SK-N-SH treated with all-trans-retinoic acid at 6 μM for 48 hours (cell line): ENCODE measurements around the gene ZBTB46.

Experiments used
- ATAC-seq: fragments of 200-7000 bp; cut with Tn5 transposase; 3 replicates; pipeline ENCODE4 v1.9.1; 2020; ENCODE audit warnings: mild to moderate bottlenecking, moderate library complexity
- ARNTL ChIP-seq: fragments of 450-650 bp; formaldehyde crosslinking; IDR thresholded peaks from 2 replicates; pipeline ENCODE4 v1.5.0; 2020; ENCODE audit warnings: low read depth, mild to moderate bottlenecking, moderate library complexity, borderline replicate concordance
- CREB5 ChIP-seq: fragments of 250-450 bp; sonication (Bioruptor Pico); IDR thresholded peaks from 2 replicates; pipeline ENCODE4 v1.5.1; 2020; ENCODE audit warnings: low read depth, mild to moderate bottlenecking, moderate library complexity
- CSDC2 ChIP-seq: fragments of 250-450 bp; sonication (Bioruptor Pico); IDR thresholded peaks from 2 replicates; pipeline ENCODE4 v1.5.0; 2020; ENCODE audit warnings: mild to moderate bottlenecking, moderate library complexity
- CSRNP3 ChIP-seq: fragments of 250-450 bp; sonication (Bioruptor Pico); IDR thresholded peaks from 2 replicates; pipeline ENCODE4 v1.5.1; 2021; ENCODE audit warnings: mild to moderate bottlenecking, moderate library complexity
- ESRRG ChIP-seq: fragments of 250-450 bp; sonication (Bioruptor Pico); IDR thresholded peaks from 2 replicates; pipeline ENCODE4 v1.6.1; 2021; ENCODE audit warnings: mild to moderate bottlenecking
- GLIS3 ChIP-seq: fragments of 250-450 bp; sonication (Bioruptor Pico); IDR thresholded peaks from 2 replicates; pipeline ENCODE4 v1.5.0; 2020; ENCODE audit warnings: mild to moderate bottlenecking, moderate library complexity
- ISL1 ChIP-seq: fragments of 250-450 bp; sonication (Bioruptor Pico); IDR thresholded peaks from 2 replicates; pipeline ENCODE4 v2.1.2; 2022; ENCODE audit warnings: mild to moderate bottlenecking, moderate library complexity
- OSR1 ChIP-seq: fragments of 250-450 bp; sonication (Bioruptor Pico); IDR thresholded peaks from 2 replicates; pipeline ENCODE4 v1.8.0; 2022; ENCODE audit warnings: moderate library complexity, mild to moderate bottlenecking, inconsistent platforms
- PATZ1 ChIP-seq: fragments of 250-450 bp; sonication (Bioruptor Pico); IDR thresholded peaks from 2 replicates; pipeline ENCODE4 v1.8.0; 2020; ENCODE audit warnings: mild to moderate bottlenecking, moderate library complexity, borderline replicate concordance
- POU6F1 ChIP-seq: fragments of 250-450 bp; sonication (Bioruptor Pico); IDR thresholded peaks from 2 replicates; pipeline ENCODE4 v1.8.0; 2021; ENCODE audit warnings: low read depth, mild to moderate bottlenecking, moderate library complexity, borderline replicate concordance
- PPARA ChIP-seq: fragments of 250-450 bp; sonication (Bioruptor Pico); IDR thresholded peaks from 2 replicates; pipeline ENCODE4 v1.5.0; 2020; ENCODE audit warnings: mild to moderate bottlenecking, borderline replicate concordance
- RARB ChIP-seq: fragments of 250-450 bp; sonication (Bioruptor Pico); IDR thresholded peaks from 2 replicates; pipeline ENCODE4 v1.8.0; 2021; ENCODE audit warnings: mild to moderate bottlenecking, moderate library complexity
- SNAI2 ChIP-seq: fragments of 250-450 bp; sonication (Bioruptor Pico); IDR thresholded peaks from 2 replicates; pipeline ENCODE4 v1.5.0; 2020; ENCODE audit warnings: mild to moderate bottlenecking, moderate library complexity
- TCF4 ChIP-seq: fragments of 250-450 bp; sonication (Bioruptor Pico); IDR thresholded peaks from 2 replicates; pipeline ENCODE4 v1.8.0; 2021; ENCODE audit warnings: mild to moderate bottlenecking, moderate library complexity, borderline replicate concordance
- TOX ChIP-seq: fragments of 250-450 bp; sonication (Bioruptor Pico); IDR thresholded peaks from 2 replicates; pipeline ENCODE4 v1.8.0; 2021; ENCODE audit warnings: mild to moderate bottlenecking, moderate library complexity, borderline replicate concordance
- TSHZ2 ChIP-seq: fragments of 250-450 bp; sonication (Bioruptor Pico); IDR thresholded peaks from 2 replicates; pipeline ENCODE4 v1.5.0; 2020; ENCODE audit warnings: mild to moderate bottlenecking, moderate library complexity
- ZC3H10 ChIP-seq: fragments of 250-450 bp; sonication (Bioruptor Pico); IDR thresholded peaks from 2 replicates; pipeline ENCODE4 v1.5.1; 2021; ENCODE audit warnings: mild to moderate bottlenecking, moderate library complexity
- ZFP30 ChIP-seq: fragments of 450-650 bp; formaldehyde crosslinking; IDR thresholded peaks from 2 replicates; pipeline ENCODE4 v1.5.0; 2022; ENCODE audit warnings: mild to moderate bottlenecking, moderate library complexity
- ZNF70 ChIP-seq: fragments of 450-650 bp; formaldehyde crosslinking; IDR thresholded peaks from 2 replicates; pipeline ENCODE4 v1.5.0; 2020; ENCODE audit warnings: mild to moderate bottlenecking, moderate library complexity
- ZNF8 ChIP-seq: fragments of 450-650 bp; formaldehyde crosslinking; IDR thresholded peaks from 2 replicates; pipeline ENCODE4 v1.5.0; 2020; ENCODE audit warnings: mild to moderate bottlenecking, moderate library complexity

ZBTB46 gene

GRCh38 chr20:63693733-63694583 is 137.1 kb downstream of the ZBTB46 start:
- no peak for ATAC-seq
- TF ChIP-seq CREB5 (CRISPR knock-in tag), result no peak
- TF ChIP-seq CSRNP3 (CRISPR knock-in tag), result no peak
- TF ChIP-seq ZC3H10 (CRISPR knock-in tag), result no peak
- no peak for TF ChIP-seq PATZ1 (CRISPR knock-in tag)
- no peak for TF ChIP-seq PPARA (CRISPR knock-in tag)
- no peak for TF ChIP-seq CSDC2
- TF ChIP-seq ISL1 (CRISPR knock-in tag), result no peak
- no peak for TF ChIP-seq OSR1 (CRISPR knock-in tag)
- TF ChIP-seq ZNF70 (CRISPR knock-in tag), result no peak
- no peak for TF ChIP-seq RARB (CRISPR knock-in tag)
- TF ChIP-seq GLIS3 (CRISPR knock-in tag), result no peak
- no peak for TF ChIP-seq SNAI2 (CRISPR knock-in tag)
- no peak for TF ChIP-seq ESRRG
- TF ChIP-seq ZNF8 (CRISPR knock-in tag), result no peak
- no peak for TF ChIP-seq POU6F1 (CRISPR knock-in tag)
- no peak for TF ChIP-seq TSHZ2 (CRISPR knock-in tag)
- TF ChIP-seq TCF4, result no peak
- TF ChIP-seq ARNTL (CRISPR knock-in tag), result no peak
- no peak for TF ChIP-seq ZFP30 (CRISPR knock-in tag)
- no peak for TF ChIP-seq TOX (CRISPR knock-in tag)
